ENCODE results near the gene PID1. TPM values are rescaled to one million over a fixed set of nuclear protein-coding genes. Genes with fewer than 3 reads are reported as not detected.

PID1 gene
- total RNA-seq, 1 experiment from 2014 or later, result 2.6 TPM

DNA sequence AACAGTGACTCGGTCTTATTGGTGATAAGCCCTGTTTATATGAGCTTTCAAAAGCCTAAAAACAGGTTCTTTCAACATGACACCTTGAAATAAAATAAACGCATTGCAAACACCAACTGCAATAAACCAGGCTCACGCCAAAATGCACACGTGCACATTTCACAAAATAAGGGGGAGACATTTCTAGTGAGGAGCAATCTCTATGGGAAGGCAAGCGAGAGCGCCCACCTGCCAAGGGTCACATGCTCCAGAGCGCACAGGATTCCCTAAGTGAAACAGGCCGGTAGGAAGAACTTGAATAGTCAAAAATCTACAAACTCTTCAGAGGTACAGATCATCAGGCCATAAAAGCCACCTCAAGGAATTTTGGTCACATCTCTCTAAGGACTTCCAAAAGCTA lies 1.9 kb downstream of the PID1 start (continued):
- TF ChIP-seq ZBTB21 (CRISPR knock-in tag; IDR thresholded peaks at IDR 0.05; ENCODE audit: borderline replicate concordance) (no peak), GTF2I (CRISPR knock-in tag; conservative IDR thresholded peaks at IDR 0.05) (no peak), RORB (CRISPR knock-in tag; IDR thresholded peaks at IDR 0.05) (no peak), GABPB1 (CRISPR knock-in tag; IDR thresholded peaks at IDR 0.05) (no peak), FOXK1 (CRISPR knock-in tag; IDR thresholded peaks at IDR 0.05) (no peak)
- TF ChIP-seq, protein P1, sequence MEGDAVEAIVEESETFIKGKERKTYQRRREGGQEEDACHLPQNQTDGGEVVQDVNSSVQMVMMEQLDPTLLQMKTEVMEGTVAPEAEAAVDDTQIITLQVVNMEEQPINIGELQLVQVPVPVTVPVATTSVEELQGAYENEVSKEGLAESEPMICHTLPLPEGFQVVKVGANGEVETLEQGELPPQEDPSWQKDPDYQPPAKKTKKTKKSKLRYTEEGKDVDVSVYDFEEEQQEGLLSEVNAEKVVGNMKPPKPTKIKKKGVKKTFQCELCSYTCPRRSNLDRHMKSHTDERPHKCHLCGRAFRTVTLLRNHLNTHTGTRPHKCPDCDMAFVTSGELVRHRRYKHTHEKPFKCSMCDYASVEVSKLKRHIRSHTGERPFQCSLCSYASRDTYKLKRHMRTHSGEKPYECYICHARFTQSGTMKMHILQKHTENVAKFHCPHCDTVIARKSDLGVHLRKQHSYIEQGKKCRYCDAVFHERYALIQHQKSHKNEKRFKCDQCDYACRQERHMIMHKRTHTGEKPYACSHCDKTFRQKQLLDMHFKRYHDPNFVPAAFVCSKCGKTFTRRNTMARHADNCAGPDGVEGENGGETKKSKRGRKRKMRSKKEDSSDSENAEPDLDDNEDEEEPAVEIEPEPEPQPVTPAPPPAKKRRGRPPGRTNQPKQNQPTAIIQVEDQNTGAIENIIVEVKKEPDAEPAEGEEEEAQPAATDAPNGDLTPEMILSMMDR (IDR thresholded peaks at IDR 0.05), result no peak

DNA sequence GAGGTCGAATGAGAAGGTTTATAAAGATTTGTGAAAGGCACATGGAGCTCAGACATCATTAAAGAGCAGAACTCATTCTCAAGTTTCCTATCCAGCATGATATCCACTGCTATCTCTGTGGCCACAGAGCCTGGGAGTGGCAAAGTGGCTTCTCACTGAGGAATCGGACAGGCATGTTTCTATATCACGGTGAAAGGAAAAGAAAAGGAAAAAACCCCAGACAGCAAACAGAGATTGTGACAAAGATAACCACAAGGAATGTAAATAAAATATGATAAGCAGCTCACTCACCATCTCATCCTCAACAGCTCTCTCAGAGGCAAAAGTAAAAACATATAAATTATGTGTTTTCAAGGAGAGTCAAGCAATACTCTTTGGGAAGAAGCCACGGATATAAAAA lies 2.5 kb downstream of the PID1 start:
- TF ChIP-seq, protein P2, sequence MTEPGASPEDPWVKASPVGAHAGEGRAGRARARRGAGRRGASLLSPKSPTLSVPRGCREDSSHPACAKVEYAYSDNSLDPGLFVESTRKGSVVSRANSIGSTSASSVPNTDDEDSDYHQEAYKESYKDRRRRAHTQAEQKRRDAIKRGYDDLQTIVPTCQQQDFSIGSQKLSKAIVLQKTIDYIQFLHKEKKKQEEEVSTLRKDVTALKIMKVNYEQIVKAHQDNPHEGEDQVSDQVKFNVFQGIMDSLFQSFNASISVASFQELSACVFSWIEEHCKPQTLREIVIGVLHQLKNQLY (CRISPR knock-in tag; IDR thresholded peaks at IDR 0.05), result no peak
- TF ChIP-seq, protein P3, sequence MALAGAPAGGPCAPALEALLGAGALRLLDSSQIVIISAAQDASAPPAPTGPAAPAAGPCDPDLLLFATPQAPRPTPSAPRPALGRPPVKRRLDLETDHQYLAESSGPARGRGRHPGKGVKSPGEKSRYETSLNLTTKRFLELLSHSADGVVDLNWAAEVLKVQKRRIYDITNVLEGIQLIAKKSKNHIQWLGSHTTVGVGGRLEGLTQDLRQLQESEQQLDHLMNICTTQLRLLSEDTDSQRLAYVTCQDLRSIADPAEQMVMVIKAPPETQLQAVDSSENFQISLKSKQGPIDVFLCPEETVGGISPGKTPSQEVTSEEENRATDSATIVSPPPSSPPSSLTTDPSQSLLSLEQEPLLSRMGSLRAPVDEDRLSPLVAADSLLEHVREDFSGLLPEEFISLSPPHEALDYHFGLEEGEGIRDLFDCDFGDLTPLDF (CRISPR knock-in tag; IDR thresholded peaks at IDR 0.05), result no peak
- TF ChIP-seq, protein P4, sequence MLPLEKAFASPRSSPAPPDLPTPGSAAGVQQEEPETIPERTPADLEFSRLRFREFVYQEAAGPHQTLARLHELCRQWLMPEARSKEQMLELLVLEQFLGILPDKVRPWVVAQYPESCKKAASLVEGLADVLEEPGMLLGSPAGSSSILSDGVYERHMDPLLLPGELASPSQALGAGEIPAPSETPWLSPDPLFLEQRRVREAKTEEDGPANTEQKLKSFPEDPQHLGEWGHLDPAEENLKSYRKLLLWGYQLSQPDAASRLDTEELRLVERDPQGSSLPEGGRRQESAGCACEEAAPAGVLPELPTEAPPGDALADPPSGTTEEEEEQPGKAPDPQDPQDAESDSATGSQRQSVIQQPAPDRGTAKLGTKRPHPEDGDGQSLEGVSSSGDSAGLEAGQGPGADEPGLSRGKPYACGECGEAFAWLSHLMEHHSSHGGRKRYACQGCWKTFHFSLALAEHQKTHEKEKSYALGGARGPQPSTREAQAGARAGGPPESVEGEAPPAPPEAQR (CRISPR knock-in tag; IDR thresholded peaks at IDR 0.05), result no peak
- TF ChIP-seq, protein P5, sequence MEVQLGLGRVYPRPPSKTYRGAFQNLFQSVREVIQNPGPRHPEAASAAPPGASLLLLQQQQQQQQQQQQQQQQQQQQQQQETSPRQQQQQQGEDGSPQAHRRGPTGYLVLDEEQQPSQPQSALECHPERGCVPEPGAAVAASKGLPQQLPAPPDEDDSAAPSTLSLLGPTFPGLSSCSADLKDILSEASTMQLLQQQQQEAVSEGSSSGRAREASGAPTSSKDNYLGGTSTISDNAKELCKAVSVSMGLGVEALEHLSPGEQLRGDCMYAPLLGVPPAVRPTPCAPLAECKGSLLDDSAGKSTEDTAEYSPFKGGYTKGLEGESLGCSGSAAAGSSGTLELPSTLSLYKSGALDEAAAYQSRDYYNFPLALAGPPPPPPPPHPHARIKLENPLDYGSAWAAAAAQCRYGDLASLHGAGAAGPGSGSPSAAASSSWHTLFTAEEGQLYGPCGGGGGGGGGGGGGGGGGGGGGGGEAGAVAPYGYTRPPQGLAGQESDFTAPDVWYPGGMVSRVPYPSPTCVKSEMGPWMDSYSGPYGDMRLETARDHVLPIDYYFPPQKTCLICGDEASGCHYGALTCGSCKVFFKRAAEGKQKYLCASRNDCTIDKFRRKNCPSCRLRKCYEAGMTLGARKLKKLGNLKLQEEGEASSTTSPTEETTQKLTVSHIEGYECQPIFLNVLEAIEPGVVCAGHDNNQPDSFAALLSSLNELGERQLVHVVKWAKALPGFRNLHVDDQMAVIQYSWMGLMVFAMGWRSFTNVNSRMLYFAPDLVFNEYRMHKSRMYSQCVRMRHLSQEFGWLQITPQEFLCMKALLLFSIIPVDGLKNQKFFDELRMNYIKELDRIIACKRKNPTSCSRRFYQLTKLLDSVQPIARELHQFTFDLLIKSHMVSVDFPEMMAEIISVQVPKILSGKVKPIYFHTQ (CRISPR knock-in tag; IDR thresholded peaks at IDR 0.05), result no peak
- TF ChIP-seq ATF1 (CRISPR knock-in tag; IDR thresholded peaks at IDR 0.05) (no peak), GRHL2 (CRISPR knock-in tag; IDR thresholded peaks at IDR 0.05; ENCODE audit: insufficient replicate concordance, severe bottlenecking) (no peak), ZNF416 (CRISPR knock-in tag; IDR thresholded peaks at IDR 0.05) (no peak)
- TF ChIP-seq, protein P6, sequence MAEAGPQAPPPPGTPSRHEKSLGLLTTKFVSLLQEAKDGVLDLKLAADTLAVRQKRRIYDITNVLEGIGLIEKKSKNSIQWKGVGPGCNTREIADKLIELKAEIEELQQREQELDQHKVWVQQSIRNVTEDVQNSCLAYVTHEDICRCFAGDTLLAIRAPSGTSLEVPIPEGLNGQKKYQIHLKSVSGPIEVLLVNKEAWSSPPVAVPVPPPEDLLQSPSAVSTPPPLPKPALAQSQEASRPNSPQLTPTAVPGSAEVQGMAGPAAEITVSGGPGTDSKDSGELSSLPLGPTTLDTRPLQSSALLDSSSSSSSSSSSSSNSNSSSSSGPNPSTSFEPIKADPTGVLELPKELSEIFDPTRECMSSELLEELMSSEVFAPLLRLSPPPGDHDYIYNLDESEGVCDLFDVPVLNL (CRISPR knock-in tag; IDR thresholded peaks at IDR 0.05; ENCODE audit: borderline replicate concordance, low read depth), result no peak
- TF ChIP-seq, protein P7, sequence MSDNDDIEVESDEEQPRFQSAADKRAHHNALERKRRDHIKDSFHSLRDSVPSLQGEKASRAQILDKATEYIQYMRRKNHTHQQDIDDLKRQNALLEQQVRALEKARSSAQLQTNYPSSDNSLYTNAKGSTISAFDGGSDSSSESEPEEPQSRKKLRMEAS (CRISPR knock-in tag; IDR thresholded peaks at IDR 0.05), result no peak
- TF ChIP-seq, protein P8, sequence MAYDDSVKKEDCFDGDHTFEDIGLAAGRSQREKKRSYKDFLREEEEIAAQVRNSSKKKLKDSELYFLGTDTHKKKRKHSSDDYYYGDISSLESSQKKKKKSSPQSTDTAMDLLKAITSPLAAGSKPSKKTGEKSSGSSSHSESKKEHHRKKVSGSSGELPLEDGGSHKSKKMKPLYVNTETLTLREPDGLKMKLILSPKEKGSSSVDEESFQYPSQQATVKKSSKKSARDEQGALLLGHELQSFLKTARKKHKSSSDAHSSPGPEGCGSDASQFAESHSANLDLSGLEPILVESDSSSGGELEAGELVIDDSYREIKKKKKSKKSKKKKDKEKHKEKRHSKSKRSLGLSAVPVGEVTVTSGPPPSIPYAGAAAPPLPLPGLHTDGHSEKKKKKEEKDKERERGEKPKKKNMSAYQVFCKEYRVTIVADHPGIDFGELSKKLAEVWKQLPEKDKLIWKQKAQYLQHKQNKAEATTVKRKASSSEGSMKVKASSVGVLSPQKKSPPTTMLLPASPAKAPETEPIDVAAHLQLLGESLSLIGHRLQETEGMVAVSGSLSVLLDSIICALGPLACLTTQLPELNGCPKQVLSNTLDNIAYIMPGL (CRISPR knock-in tag; IDR thresholded peaks at IDR 0.05), result no peak
- TF ChIP-seq, protein P9, sequence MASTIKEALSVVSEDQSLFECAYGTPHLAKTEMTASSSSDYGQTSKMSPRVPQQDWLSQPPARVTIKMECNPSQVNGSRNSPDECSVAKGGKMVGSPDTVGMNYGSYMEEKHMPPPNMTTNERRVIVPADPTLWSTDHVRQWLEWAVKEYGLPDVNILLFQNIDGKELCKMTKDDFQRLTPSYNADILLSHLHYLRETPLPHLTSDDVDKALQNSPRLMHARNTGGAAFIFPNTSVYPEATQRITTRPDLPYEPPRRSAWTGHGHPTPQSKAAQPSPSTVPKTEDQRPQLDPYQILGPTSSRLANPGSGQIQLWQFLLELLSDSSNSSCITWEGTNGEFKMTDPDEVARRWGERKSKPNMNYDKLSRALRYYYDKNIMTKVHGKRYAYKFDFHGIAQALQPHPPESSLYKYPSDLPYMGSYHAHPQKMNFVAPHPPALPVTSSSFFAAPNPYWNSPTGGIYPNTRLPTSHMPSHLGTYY (CRISPR knock-in tag; IDR thresholded peaks at IDR 0.05), result no peak
- ChIA-PET POLR2A (no interaction called here), CTCF (no interaction called here)
- no peak overlapping the region for H3K4me3 Mint-ChIP-seq
- H3K36me3 Mint-ChIP-seq, result no peaks in the 10 kb centered on the region
- H3K9me3 Mint-ChIP-seq, result no peaks in the 10 kb centered on the region
- peaks cover 38% of the 10 kb centered on the region for H3K27me3 Mint-ChIP-seq (ENCODE audit: low read depth)
- DNase-seq (ENCODE audit: low spot score), result no peak
- H3K27ac Mint-ChIP-seq, result no peak overlapping the region
- peaks cover 13% of the 10 kb centered on the region for H3K4me1 Mint-ChIP-seq
- ATAC-seq, result no peak
